Fibroblast of the conjunctiva (primary cell): Measurements from ENCODE around the gene HOXB1.

Experiments
- DNase-seq: peaks from one replicate; pipeline ENCODE4 v3.0.0-alpha.2; 2010; ENCODE audit warnings: low read depth

HOXB1 gene

DNA sequence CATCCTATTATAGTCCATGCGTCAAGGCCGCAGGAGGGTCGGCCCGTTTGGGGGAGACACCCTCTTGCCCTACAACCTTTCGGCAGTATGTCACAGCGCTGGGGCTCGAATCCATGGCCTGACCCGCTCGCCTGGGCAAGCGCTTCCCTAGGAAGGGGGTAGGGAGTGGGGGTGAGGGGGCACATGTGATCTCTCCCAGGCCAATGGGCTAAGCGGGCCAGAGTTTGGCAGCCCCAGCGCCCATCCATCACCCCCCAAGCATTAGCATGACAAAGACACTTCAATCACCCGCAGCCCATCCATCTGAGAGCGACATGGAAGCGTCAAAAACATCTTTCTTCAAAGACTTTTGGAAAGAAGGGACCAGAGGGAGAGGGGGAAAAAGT lies at the start of gene HOXB1:
Gene HOXB1, minus strand, starts transcription at position 125 of the 386 bp plus-strand sequence. Its CDS starts 107 bp downstream, at position 18.
- DNase-seq, result no peak

GRCh38 chr17:48579760-48580554 lies 49.1 kb upstream of the HOXB1 start:
- no peak for DNase-seq

GRCh38 chr17:48579471-48579759 lies 48.6 kb upstream of the HOXB1 start:
- DNase-seq, result no peak

DNA sequence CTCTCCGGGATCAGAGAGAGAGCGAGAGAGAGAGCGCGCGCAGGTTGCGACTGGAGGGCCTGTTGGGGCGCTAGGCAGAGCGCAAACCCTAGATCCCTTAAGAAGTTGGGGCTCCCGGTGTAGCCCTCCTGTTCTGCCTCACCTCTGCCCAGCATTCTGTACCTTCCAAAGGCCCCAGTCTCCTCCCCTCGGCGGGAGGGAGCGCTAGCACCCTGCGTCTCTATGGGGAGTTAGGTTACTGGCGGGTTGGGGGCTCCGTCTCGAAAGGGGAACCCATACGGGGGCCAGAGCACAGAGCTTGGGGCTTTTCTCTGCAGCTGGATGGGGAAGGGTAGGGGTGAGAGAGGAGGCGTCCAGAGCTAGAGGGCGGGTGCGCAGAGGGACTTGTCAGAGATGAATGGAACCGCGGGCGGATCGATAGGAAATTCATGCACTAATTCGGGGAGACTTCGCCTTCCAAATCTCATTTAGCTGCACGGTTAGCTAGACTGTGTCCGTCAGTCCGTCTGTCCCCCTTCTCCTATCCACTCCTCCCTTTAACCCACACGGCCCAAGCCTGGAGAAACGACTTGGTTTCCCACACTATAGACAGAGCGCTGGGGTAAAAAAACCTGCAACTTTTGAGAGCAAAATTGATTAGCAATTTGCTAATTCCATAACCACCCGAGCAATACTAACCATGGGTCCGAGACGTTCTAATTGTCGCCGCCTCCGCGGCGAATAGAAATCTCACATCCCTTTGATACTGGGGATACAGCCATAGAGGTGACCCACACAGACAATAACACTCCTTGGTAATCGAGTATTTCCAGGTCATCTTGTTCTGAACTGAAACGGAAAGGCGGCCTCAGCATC lies 48.0 kb upstream of the HOXB1 start:
- no peak for DNase-seq

DNA sequence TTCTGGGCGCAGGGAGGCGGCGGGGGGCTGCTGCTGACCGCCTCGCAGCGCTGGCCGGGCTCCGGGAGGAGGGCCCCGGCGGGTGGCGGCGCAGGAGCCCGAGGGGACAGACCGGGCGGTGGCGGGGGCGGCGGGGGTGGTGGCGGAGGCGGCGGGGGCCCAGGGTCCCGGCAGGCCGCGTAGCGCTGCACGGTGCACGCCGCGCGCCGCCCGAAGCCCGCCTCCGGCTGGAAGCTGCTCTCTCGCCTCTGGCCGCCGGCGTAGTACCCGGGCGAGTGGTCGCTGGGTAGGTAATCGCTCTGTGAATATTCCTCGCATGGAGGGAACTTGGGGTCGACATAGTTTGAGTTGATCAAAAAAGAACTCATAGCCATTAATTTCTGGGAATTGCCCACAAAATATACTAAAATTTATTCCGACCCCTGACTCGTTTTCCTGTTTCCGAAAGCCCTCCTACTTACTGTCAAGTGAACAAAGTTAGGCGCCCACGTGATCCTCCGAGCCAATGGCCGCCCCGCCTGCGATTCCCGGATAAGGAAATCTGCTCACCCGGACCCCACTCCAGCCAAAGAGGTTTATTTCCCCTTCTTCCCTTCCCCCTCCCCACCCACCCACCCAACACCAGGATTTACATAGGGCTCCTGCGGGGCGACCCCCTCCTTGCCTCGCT lies 47.3 kb upstream of the HOXB1 start, which contains the start of gene HOXB4:
Gene HOXB4, minus strand, starts transcription at position 405 of the 670 bp plus-strand sequence. Its CDS starts 31 bp downstream, at position 374.
- no peak for DNase-seq

DNA sequence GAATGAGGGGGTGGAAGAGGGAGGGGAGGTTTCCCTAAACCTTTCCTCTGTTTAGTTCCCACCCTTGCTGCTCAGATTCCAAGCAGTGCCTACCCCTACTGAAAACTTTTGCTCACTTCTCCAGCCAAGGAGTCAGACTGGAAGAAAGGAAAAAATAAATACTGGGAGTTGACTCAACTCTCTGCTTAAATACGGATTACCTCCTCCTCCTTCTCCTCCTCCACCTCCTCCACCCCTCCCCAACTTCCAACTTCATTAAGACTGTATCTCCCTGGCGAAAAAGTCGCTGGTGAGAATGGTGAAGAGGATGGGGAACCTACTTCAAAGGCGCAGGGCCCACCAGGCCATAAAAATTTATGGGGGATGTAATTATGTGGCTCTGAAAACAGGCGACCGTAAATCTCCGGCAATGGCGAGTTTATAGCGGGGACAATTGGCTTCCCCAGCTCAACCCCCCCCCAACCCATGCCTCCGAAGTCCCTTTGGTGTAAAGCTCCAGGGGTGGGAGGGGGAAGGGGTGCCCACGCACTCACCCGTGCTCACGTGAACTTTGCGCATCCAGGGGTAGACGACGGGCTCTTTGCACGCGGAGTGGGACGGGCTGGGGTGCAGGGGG lies 46.6 kb upstream of the HOXB1 start:
- no peak for DNase-seq

DNA sequence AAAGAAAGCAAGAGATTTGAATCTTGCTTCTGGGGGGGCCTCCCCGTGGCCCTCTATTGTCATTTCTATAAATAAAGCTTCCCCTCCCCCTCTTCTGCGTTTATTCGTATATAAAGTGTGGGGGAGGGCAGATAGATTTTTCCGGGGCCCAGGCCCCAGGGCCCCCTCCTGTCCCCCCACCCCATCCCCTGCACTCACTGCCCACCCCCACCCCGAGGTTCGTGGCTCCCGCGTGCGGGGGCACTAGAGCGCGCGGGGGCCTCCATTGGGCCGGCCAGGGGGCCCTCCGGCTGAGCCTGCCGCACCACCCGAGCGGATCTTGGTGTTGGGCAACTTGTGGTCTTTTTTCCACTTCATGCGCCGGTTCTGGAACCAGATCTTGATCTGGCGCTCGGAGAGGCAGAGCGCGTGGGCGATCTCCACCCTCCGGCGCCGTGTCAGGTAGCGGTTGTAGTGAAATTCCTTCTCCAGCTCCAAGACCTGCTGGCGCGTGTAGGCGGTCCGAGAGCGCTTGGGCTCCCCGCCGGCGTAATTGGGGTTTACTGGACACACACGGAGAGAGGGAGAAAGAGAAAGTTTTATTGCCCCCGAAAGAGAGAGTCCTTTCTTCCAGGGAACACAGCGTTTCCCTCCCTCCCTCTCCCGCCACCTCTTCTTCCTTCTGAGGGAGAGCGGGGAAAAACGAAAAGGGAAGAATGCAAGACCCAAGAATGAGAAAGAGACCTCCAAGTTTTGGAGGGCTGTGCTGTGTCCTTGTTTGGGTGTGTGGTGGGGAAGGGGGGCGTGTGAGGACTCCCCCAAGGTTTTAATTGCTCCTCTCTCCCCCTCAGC lies 45.9 kb upstream of the HOXB1 start:
- DNase-seq, result no peak

DNA sequence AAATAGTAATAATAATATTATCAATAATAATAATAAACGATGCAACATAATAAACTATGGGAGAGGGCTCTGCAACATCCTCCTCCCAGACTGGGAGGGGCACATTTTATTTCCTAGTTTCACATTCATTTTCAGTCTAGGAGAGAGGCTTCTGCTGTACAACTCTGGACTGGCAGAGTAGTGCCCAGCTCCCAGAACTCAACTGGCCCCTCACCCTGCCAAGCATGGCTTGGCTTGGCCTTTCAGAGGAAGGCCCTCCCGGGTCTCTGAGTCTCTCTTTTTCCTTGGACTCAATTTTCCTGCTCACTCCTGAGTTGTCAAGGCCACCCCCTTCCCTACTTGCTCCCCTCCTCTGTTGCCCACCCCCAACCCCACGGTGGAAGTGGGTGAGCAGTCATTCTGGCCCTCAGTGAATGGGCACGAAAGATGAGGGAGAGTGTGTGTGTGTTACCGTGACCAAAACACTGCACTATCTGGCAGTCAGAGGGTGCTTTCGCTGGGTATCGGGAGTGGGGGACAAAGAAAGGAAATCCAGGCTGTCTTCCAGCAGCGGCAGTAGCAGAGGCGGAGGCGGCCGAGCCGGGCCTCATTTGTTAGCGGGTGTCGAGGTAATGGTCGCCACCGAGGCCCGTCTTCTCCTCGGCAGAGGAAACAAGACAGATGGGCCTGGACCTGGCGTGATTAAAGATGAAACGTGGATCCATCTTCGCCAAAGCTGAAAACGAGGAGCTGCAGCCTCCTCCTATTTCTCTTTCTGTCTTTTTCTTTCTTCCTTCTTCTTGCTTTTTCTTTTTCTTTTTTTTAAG lies 45.1 kb upstream of the HOXB1 start:
- DNase-seq, result no peak

- no peak for DNase-seq
Measured at GRCh38 chr17:48575066-48575582, 44.3 kb upstream of the HOXB1 start.

- no peak for DNase-seq
Measured at GRCh38 chr17:48574505-48575065, 43.8 kb upstream of the HOXB1 start.

- DNase-seq, result no peak
Measured at GRCh38 chr17:48571826-48572417, 41.1 kb upstream of the HOXB1 start.

DNA sequence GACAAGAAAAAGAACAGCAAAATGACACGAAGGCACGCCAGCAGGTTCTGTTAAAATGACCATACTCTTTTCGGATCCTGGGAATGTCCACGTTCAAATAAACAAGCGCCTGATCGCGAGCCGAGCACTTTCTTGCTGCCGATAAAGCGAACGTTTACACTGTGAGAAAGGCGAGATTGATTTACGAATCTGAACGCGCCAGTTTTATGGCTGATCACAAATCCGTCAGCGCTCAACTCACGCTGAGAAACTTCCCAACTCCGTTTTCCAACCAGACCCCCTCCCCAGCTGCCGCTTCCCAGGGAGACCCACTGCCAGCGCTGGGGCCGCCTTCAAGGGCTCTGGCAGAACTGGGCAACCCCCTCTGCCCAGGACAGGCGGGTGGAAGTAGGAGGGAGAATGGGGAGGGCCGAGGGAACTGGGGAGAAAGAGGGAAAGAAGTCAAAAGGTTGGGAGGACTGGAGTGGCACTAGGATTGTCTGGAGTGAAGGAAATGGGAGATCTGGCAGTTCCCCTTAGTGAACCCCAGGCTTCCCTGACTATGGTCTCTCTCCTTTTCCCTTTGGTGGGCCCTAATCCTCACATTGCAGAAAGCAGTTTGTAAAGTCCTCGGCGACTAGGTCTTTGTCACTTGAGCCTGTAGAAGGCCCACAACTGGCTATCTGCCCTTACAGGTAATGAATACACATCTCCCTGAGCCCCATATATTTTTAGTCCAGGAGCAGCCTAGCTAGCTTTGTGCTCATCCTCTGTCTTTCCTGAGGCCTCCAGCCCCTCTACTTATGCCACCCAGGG lies 40.4 kb upstream of the HOXB1 start:
- DNase-seq, result no peak

GRCh38 chr17:48570325-48571023 lies 39.7 kb upstream of the HOXB1 start:
- no peak for DNase-seq

GRCh38 chr17:48569674-48570324 lies 39.0 kb upstream of the HOXB1 start:
- no peak for DNase-seq

- no peak for DNase-seq
Measured at GRCh38 chr17:48569240-48569582, 38.4 kb upstream of the HOXB1 start.

DNA sequence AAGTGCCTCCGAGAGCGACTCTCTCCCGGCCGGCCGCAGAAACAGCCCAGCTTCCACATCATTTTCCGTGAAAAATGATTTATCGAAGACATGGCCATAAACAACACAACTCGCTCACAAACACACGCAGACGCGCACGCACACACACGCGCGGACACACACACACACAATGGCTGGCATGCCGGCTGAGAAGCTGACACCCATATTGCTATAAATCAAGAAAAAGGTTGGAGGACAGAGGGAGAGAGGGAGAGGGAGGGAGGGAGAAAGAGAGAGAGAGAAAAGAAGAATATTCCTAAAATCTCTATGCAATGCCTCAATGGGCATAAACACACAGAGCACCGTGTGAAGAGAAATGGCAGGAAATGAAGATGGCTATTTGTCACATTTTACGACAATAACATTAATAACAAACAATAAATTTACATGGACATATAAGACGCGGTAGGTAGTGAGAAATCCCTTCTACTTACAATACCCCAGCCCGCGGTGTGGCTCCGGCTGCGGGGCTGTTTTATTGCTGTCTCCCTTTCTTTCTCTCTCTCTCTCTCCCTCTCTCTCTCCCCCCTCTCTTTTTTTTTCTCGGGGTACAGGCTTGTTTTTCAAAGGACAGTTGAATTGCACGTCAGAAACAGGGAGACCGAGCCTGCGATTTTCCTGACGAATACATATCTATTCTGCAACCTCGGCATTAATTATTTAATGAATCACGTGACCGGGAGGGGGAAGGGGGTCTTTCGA lies 37.9 kb upstream of the HOXB1 start:
- no peak for DNase-seq
